T-cell (primary cell): ENCODE measurements around the gene ARHGDIG. TPM values are rescaled to one million over a fixed set of nuclear protein-coding genes. Genes with fewer than 3 reads are reported as not detected.

Experiments
- ATAC-seq, 4 experiments: fragments of 200-7000 bp in 3 of 4; fragments of 150-1000 bp in 1 of 4; cut with Tn5 transposase; replicated peaks in 1 of 4; 1 replicate in 3 of 4; 2 replicates in 1 of 4; pipeline ENCODE4 v1.10.0; 2021; ENCODE audit warnings: moderate library complexity in 3 of 4, mild to moderate bottlenecking in 2 of 4, moderate number of reproducible peaks in 1 of 4
- CTCF ChIA-PET, 2 donors: fragments of 300-600 bp; sonication (Branson Sonifier 250); formaldehyde crosslinking; loops; one replicate each; lab custom pipeline; 2022; ENCODE audit warnings: antibody characterized with exemption in 2 of 2; lab: Charles Lee
- POLR2A ChIA-PET, 2 donors: fragments of 300-600 bp; sonication (Branson Sonifier 250); formaldehyde crosslinking; loops; one replicate each; lab custom pipeline; 2022; ENCODE audit warnings: antibody characterized with exemption in 2 of 2; lab: Charles Lee
- DNase-seq, 35 experiments: peaks; one replicate each; pipeline versions ENCODE4 v3.0.0 to v3.0.0-alpha.2; 2013 to 2023
- H3K27ac ChIP-seq: one replicate; pipeline ENCODE4 v1.5.1; 2013; ENCODE audit warnings: low read length
- H3K27me3 ChIP-seq, 2 experiments: replicated peaks in 1 of 2; 1 replicate in 1 of 2; 2 replicates in 1 of 2; pipeline versions ENCODE4 v1.6.1 to v1.7.0; 2013; ENCODE audit warnings: low read length in 1 of 2, mixed read lengths in 1 of 2; ENCODE audit not compliant: control insufficient read depth in 2 of 2, insufficient read depth in 2 of 2; ENCODE audit errors: extremely low read depth in 1 of 2
- H3K36me3 ChIP-seq, 2 donors: 1 replicate in 1 of 2; 2 replicates in 1 of 2; pipeline versions ENCODE4 v1.6.1 to v1.7.0; 2013; ENCODE audit warnings: low read length in 1 of 2; ENCODE audit not compliant: control insufficient read depth in 2 of 2, insufficient read depth in 1 of 2; ENCODE audit errors: extremely low read depth in 1 of 2
- H3K4me1 ChIP-seq, 2 experiments: 1 replicate in 1 of 2; 2 replicates in 1 of 2; pipeline versions ENCODE4 v1.6.1 to v1.7.0; 2013; ENCODE audit warnings: low read length in 2 of 2, mixed read lengths in 1 of 2; ENCODE audit not compliant: insufficient read depth in 2 of 2, control insufficient read depth in 1 of 2; ENCODE audit errors: extremely low read depth in 1 of 2
- H3K4me3 ChIP-seq, 2 donors: 1 replicate in 1 of 2; 2 replicates in 1 of 2; pipeline versions ENCODE4 v1.5.1 to v1.7.0; 2013; ENCODE audit warnings: mild to moderate bottlenecking in 2 of 2, low read length in 1 of 2, moderate library complexity in 1 of 2; ENCODE audit not compliant: control insufficient read depth in 1 of 2; ENCODE audit errors: extremely low read depth in 1 of 2
- H3K9me3 ChIP-seq: 2 replicates; pipeline ENCODE4 v1.7.0; 2013
- H3K27ac Mint-ChIP-seq, 2 donors: one replicate each; pipeline ENCODE4 v1.8.0; 2020 to 2021; ENCODE audit warnings: mild to moderate bottlenecking in 2 of 2, mixed read lengths in 2 of 2
- H3K27me3 Mint-ChIP-seq, 2 donors: one replicate each; pipeline ENCODE4 v1.8.0; 2021 to 2022; ENCODE audit warnings: mixed read lengths in 2 of 2
- H3K36me3 Mint-ChIP-seq: one replicate; pipeline ENCODE4 v1.8.0; 2021; ENCODE audit warnings: mixed read lengths
- H3K4me1 Mint-ChIP-seq, 3 donors: one replicate each; pipeline ENCODE4 v1.8.0; 2020 to 2022; ENCODE audit warnings: mixed read lengths in 3 of 3, mild to moderate bottlenecking in 1 of 3
- H3K4me3 Mint-ChIP-seq, 3 donors: one replicate each; pipeline ENCODE4 v1.8.0; 2020 to 2022; ENCODE audit warnings: mild to moderate bottlenecking in 3 of 3, mixed read lengths in 3 of 3, moderate library complexity in 3 of 3
- H3K9me3 Mint-ChIP-seq, 3 donors: one replicate each; pipeline ENCODE4 v1.8.0; 2020 to 2022; ENCODE audit warnings: mixed read lengths in 3 of 3
- WGBS: methylation state at CpG from one replicate; pipeline ENCODE4 v1.1.5; 2013; ENCODE audit warnings: missing lambda C conversion rate; ENCODE audit not compliant: insufficient coverage; 5-methylcytosine and 5-hydroxymethylcytosine counted together
- total RNA-seq, 35 experiments: library from RNA in 6 of 35; stranded (reverse) in 6 of 35; fragments of 120-200 nt in 1 of 35; gene quantifications; one replicate each; pipeline versions ENCODE4 v1.2.1 to v1.2.4 and lab custom pipeline; 2013 to 2026

ARHGDIG gene
- total RNA-seq, 5 donors from 2014 or later (not counting 1 experiment from before 2014, with no cell fraction given): 0.40 to 1.6 (median 0.59) TPM; not detected in 2

DNA sequence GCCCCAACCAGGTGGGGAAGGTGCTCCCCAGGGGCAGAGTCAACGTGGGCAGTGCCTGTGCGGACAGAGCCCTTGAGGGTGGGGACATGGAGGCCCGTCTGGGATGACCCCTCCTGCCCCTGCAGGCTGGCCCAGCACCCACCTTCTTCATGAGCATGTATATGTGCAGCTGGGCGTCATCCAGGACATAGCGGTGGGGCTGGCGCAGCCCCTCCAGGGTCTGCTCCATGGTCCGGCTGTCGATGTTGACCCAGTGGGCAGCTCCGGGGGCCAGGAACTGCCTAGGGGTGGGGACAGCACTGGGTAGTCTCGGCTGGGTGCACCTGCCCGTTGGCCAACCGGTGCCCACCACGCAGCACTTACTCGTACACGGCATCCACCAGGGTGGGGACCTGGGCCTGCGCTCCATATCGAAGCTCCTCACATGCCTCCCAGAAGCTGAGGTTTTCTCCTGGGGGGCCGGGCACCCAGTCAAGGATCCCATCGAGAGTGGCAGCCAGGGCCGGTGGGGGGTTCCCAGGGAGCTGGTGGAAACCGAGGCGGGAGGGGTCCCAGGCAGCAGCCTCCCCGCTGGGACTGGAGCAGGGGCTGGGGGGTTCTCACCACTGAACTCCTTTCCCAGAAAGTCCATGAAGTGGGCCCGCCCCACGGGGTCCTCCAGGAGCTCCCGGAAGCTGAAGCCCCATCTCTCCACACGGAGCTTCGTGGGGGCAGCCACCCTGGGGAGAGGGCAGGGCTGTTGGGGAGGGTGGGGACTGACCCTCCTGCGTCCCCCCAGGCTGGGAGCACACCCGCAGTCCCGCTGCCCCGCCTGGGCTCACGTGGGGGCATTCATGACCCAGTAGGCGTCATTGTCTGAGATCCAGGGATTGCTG is 9.8 kb upstream of the ARHGDIG start:
- H3K9me3 ChIP-seq: no peaks in the 10 kb centered on the region
- no peak overlapping the region for H3K27ac ChIP-seq
- 92% methylated on average over 29 of the region's 34 CpGs for WGBS
- no peak overlapping the region for H3K4me3 ChIP-seq
- no peaks in the 10 kb centered on the region for H3K9me3 Mint-ChIP-seq
- peaks cover 0 to 6% (median 4%) of the 10 kb centered on the region in 3 donors for H3K4me1 Mint-ChIP-seq
- H3K4me1 ChIP-seq: peaks cover 0 to 13% of the 10 kb centered on the region in 2 experiments
- POLR2A ChIA-PET: no interaction called here
- no peak overlapping the region for H3K27ac Mint-ChIP-seq
- no peaks in the 10 kb centered on the region for H3K36me3 Mint-ChIP-seq
- CTCF ChIA-PET: no interaction called here
- H3K27me3 ChIP-seq: peaks cover 0 to 33% of the 10 kb centered on the region in 2 experiments
- H3K27me3 Mint-ChIP-seq: peaks cover 0 to 2% of the 10 kb centered on the region in 2 donors
- no peaks in the 10 kb centered on the region for H3K36me3 ChIP-seq
- ATAC-seq: no peak
- no peak for DNase-seq
- no peak overlapping the region for H3K4me3 Mint-ChIP-seq

DNA sequence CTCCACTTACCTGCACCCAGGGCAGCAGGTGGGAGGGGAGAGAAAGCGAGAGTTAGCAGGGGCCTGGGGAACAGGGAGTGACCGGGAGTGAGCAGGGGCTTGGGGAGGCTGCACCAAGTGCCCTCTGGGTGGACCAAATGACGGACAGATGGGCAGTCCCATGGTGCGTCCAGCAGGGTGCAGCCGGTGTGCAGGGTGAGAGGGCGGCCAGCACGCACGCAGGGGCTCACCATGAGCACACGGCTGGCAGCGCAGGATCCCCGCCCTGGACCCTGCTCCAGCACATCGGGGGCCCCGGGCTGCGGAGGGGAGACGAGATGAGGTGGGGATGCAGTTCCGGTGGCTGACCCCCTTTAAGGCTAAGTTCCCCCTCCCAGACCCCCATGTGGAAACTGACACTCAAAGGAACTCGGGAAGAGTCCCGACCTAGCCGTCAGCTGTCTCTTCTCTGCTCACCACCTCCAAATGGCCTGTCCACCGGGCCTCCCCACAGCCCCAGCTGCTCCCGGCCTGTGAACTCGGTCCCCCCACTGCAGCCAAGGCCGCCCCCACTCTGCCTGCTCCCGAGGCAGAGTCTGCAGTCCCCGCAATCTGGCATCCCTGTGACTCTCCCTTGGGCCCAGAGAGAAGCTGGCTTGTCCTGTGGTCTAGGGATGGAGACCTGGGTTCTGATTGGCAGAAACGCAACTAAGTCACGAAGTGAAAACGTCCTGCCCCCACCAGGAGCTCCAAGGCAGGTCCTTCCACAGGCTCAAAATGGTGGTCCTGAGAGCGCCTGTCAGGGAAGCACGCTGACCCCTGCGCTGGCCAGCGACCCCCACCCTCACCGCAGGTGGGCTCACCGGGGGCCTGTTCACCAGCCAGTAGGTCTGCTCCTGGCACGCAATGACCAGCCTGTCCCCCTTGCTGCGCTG is 7.5 kb upstream of the ARHGDIG start:
- 89% methylated on average over 20 of the region's 36 CpGs for WGBS
- ChIA-PET POLR2A (no interaction called here), CTCF (no interaction called here)
- no peaks in the 10 kb centered on the region for H3K9me3 ChIP-seq
- H3K4me3 Mint-ChIP-seq: no peak overlapping the region
- H3K4me3 ChIP-seq: no peak overlapping the region
- no peak for ATAC-seq
- H3K27ac Mint-ChIP-seq: no peak overlapping the region
- no peaks in the 10 kb centered on the region for H3K36me3 ChIP-seq
- H3K4me1 Mint-ChIP-seq: peaks cover 0 to 6% (median 3%) of the 10 kb centered on the region in 3 donors
- H3K4me1 ChIP-seq: peaks cover 0 to 11% of the 10 kb centered on the region in 2 experiments
- peaks cover 0 to 51% of the 10 kb centered on the region in 2 experiments for H3K27me3 ChIP-seq
- no peaks in the 10 kb centered on the region for H3K36me3 Mint-ChIP-seq
- H3K9me3 Mint-ChIP-seq: no peaks in the 10 kb centered on the region
- DNase-seq: no peak
- peaks cover 11 to 14% of the 10 kb centered on the region in 2 donors for H3K27me3 Mint-ChIP-seq
- no peak overlapping the region for H3K27ac ChIP-seq

- 81% methylated on average over 19 of the region's 30 CpGs for WGBS
- no peak for ATAC-seq
- CTCF ChIA-PET: no interaction called here
Observed at GRCh38 chr16:273547-274421, 6.6 kb upstream of the ARHGDIG start.

DNA sequence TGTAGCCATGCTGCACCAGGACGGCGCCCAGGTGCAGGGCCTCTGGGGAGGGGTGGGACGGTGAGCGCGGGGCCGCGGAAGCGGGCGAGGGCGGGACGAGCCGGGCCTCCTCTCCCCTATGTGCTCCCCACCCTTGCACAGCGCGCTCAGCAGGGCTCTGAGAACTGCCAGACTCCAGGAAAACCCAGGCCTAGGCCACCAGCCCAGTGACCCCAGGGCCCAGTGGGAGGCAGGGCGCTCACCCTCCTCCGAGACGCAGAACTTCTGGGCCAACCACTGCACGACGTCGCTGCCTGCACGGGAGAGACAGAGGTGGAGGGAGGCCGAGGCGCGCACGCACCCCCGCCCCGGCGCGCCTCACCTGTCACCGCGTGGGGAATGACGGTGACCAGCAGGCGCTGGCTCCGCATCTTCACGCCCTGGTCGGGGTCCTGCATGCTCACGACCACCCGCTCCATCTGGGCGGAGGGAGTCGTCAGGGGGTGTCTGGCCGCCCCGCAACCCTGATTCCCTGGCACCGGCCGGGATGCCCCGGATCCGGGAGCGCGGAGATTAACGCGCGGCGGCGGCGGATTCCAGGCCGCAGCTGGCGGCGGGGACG is 5.2 kb upstream of the ARHGDIG start:
- Mint-ChIP-seq H3K9me3 (no peaks in the 10 kb centered on the region), H3K27ac (no peak overlapping the region), H3K4me3 (peak overlapping the region in 2 of 3 donors; percentile 56 to 58), H3K27me3 (peaks cover 16 to 22% of the 10 kb centered on the region in 2 donors), H3K36me3 (no peaks in the 10 kb centered on the region), H3K4me1 (peaks cover 8 to 15% (median 10%) of the 10 kb centered on the region in 3 donors)
- Histone ChIP-seq H3K27me3 (peaks cover 0 to 70% of the 10 kb centered on the region in 2 experiments), H3K27ac (no peak overlapping the region), H3K4me1 (peaks cover 0 to 28% of the 10 kb centered on the region in 2 experiments), H3K36me3 (no peaks in the 10 kb centered on the region), H3K4me3 (peak overlapping the region in 1 of 2 donors; percentile 49), H3K9me3 (no peaks in the 10 kb centered on the region)
- WGBS: 2% methylated on average over 51 of the region's 58 CpGs
- DNase-seq: peak in 4 of 35 experiments; percentile 11 to 32 (median 24)
- POLR2A ChIA-PET: no interaction called here
- ATAC-seq: peak; percentile 31 to 41 (median 38)
- CTCF ChIA-PET: no interaction called here

More at GRCh38 chr16:273547-274421, 6.6 kb upstream of the ARHGDIG start:
- no peak for DNase-seq
- H3K36me3 ChIP-seq: no peaks in the 10 kb centered on the region
- Mint-ChIP-seq H3K36me3 (no peaks in the 10 kb centered on the region), H3K4me3 (peak overlapping the region in 1 of 3 donors; percentile 56), H3K4me1 (peaks cover 1 to 7% (median 4%) of the 10 kb centered on the region in 3 donors), H3K27me3 (peaks cover 11 to 18% of the 10 kb centered on the region in 2 donors), H3K27ac (no peak overlapping the region), H3K9me3 (no peaks in the 10 kb centered on the region)
- no peak overlapping the region for H3K27ac ChIP-seq
- peaks cover 0 to 56% of the 10 kb centered on the region in 2 experiments for H3K27me3 ChIP-seq
- no peak overlapping the region for H3K4me3 ChIP-seq
- H3K9me3 ChIP-seq: no peaks in the 10 kb centered on the region
- H3K4me1 ChIP-seq: peaks cover 0 to 15% of the 10 kb centered on the region in 2 experiments
- POLR2A ChIA-PET: no interaction called here

- Mint-ChIP-seq H3K4me1 (peaks cover 8 to 15% (median 10%) of the 10 kb centered on the region in 3 donors), H3K27me3 (peaks cover 16 to 22% of the 10 kb centered on the region in 2 donors), H3K9me3 (no peaks in the 10 kb centered on the region), H3K4me3 (peak within 1 kb of the TSS; percentile 57 to 70 (median 58)), H3K27ac (peak within 1 kb of the TSS in 1 of 2 donors; percentile 52), H3K36me3 (no peaks in the 10 kb centered on the region)
- DNase-seq (no peak), ATAC-seq (no peak)
- no peaks in the 10 kb centered on the region for H3K36me3 ChIP-seq
- ChIA-PET CTCF (no interaction called here), POLR2A (no interaction called here)
- peak within 1 kb of the TSS in 1 of 2 donors; percentile 49 for H3K4me3 ChIP-seq
- peaks cover 0 to 71% of the 10 kb centered on the region in 2 experiments for H3K27me3 ChIP-seq
- H3K27ac ChIP-seq: no peak within 1 kb of the TSS
- H3K4me1 ChIP-seq: peaks cover 0 to 30% of the 10 kb centered on the region in 2 experiments
- no peaks in the 10 kb centered on the region for H3K9me3 ChIP-seq
- 7% methylated on average over 55 of the region's 56 CpGs for WGBS
Observed at GRCh38 chr16:275786-276232, 4.6 kb upstream of the ARHGDIG start, which contains the start of gene RGS11. TSS of gene RGS11 (minus strand) at chr16:275944. CDS start at chr16:275911, 33 bp downstream.
